HepG2 (cell line): ENCODE data around the gene RPS6KA5. TPM values are rescaled to one million over a fixed set of nuclear protein-coding genes. Genes with fewer than 3 reads are reported as not detected.

ENCODE experiments used
- ATAC-seq: fragments of 200-7000 bp; cut with Tn5 transposase; 3 replicates; pipeline ENCODE4 v1.9.1; 2020; ENCODE audit warnings: mild to moderate bottlenecking, moderate library complexity
- BruUV-seq: library from RNA; stranded (reverse); fragments of 400-500 nt; replicated peaks from 2 replicates; lab custom pipeline; 2021; lab: Mats Ljungman, UMichigan
- CTCF ChIA-PET: fragments of 300-600 bp; formaldehyde crosslinking; extraction: SDS; loops from one replicate; lab custom pipeline; 2021; ENCODE audit warnings: low total read pairs, inconsistent platforms, low intra/inter-chr PET ratio; lab: Yijun Ruan, JAX
- POLR2A ChIA-PET: fragments of 350-600 bp; sonication (Branson Sonifier 250); formaldehyde crosslinking; loops from one replicate; lab custom pipeline; 2020; ENCODE audit warnings: antibody characterized with exemption, inconsistent platforms; lab: Yijun Ruan, JAX
- DNase-seq: peaks from one replicate; pipeline ENCODE4 v3.0.0-alpha.2; 2015; ENCODE audit warnings: low spot score
- FAIRE-seq: peaks from 3 replicates; lab custom pipeline; 2011; peaks lifted over from hg19 to GRCh38; lab: Jason Lieb, UNC
- H2AFZ ChIP-seq: one replicate; pipeline ENCODE4 v1.6.1; 2011; ENCODE audit warnings: low read length, inconsistent platforms
- H3K27ac ChIP-seq: fragments of 300-600 bp; 3 replicates; pipeline ENCODE4 v1.8.0; 2011; ENCODE audit warnings: mixed run types, mild to moderate bottlenecking, mixed read lengths, low read length, inconsistent platforms; ENCODE audit not compliant: insufficient read depth; ENCODE audit errors: extremely low read length
- H3K27me3 ChIP-seq, 2 experiments: fragments of 200-600 bp in 1 of 2; 2 replicates in 1 of 2; 3 replicates in 1 of 2; pipeline versions ENCODE4 v1.6.0 to v1.8.0; 2011; ENCODE audit warnings: low read length in 2 of 2, mild to moderate bottlenecking in 2 of 2, moderate library complexity in 2 of 2, inconsistent platforms in 1 of 2; ENCODE audit not compliant: insufficient read depth in 2 of 2, control insufficient read depth in 1 of 2
- H3K36me3 ChIP-seq, 2 experiments: fragments of 200-600 bp in 1 of 2; replicated peaks in 1 of 2; 2 replicates in 1 of 2; 3 replicates in 1 of 2; pipeline versions ENCODE4 v1.5.1 to v1.8.0; 2011; ENCODE audit warnings: low read length in 2 of 2, inconsistent platforms in 1 of 2; ENCODE audit not compliant: insufficient read depth in 2 of 2, control insufficient read depth in 1 of 2
- H3K4me1 ChIP-seq: 2 replicates; pipeline ENCODE4 v1.5.1; 2012; ENCODE audit warnings: low read length, inconsistent platforms; ENCODE audit not compliant: insufficient read depth
- H3K4me2 ChIP-seq: 2 replicates; pipeline ENCODE4 v1.6.0; 2011; ENCODE audit warnings: low read depth, low read length, inconsistent platforms
- H3K4me3 ChIP-seq, 3 experiments: fragments of 200-600 bp in 1 of 3; sonication (generic), shearing (Covaris generic) in 1 of 3; replicated peaks in 1 of 3; 2 replicates each; pipeline ENCODE4 v1.5.1; 2011 to 2016; ENCODE audit warnings: low read length in 3 of 3, inconsistent platforms in 2 of 3, low read depth in 2 of 3, mild to moderate bottlenecking in 2 of 3, control low read depth in 1 of 3, mixed read lengths in 1 of 3; ENCODE audit not compliant: insufficient read depth in 1 of 3
- H3K79me2 ChIP-seq: one replicate; pipeline ENCODE4 v1.6.1; 2011; ENCODE audit warnings: low read length, inconsistent platforms; ENCODE audit not compliant: insufficient read depth
- H3K9ac ChIP-seq: 2 replicates; pipeline ENCODE4 v1.6.0; 2011; ENCODE audit warnings: mild to moderate bottlenecking, low read depth, low read length, inconsistent platforms; ENCODE audit not compliant: insufficient read depth
- H3K9me3 ChIP-seq: 2 replicates; pipeline ENCODE4 v1.5.1; 2012; ENCODE audit warnings: mild to moderate bottlenecking, low read length
- H4K20me1 ChIP-seq: 2 replicates; pipeline ENCODE4 v1.6.0; 2011; ENCODE audit warnings: inconsistent platforms, mild to moderate bottlenecking, low read length, moderate library complexity; ENCODE audit not compliant: insufficient read depth
- CEBPG ChIP-seq: IDR thresholded peaks from 2 replicates; pipeline ENCODE4 v1.6.1; 2016
- ELF3 ChIP-seq: IDR thresholded peaks from 2 replicates; pipeline ENCODE4 v1.6.1; 2016; ENCODE audit warnings: missing genetic modification reagents, missing compliant biosample characterization
- FIP1L1 ChIP-seq: fragments of 200-400 bp; formaldehyde crosslinking; IDR thresholded peaks from 2 replicates; pipeline ENCODE4 v1.6.1; 2018; ENCODE audit warnings: low read depth, mild to moderate bottlenecking, low read length, moderate library complexity, borderline replicate concordance; ENCODE audit not compliant: insufficient read depth
- HNRNPLL ChIP-seq: fragments of 200-400 bp; formaldehyde crosslinking; IDR thresholded peaks from 2 replicates; pipeline ENCODE4 v1.6.1; 2017; ENCODE audit warnings: mild to moderate bottlenecking, low read depth, low read length; ENCODE audit not compliant: poor library complexity, severe bottlenecking
- MED1 ChIP-seq: sonication (generic); formaldehyde crosslinking; IDR thresholded peaks from 2 replicates; pipeline ENCODE4 v1.4.0; 2020; ENCODE audit warnings: missing genetic modification reagents
- PLRG1 ChIP-seq: fragments of 450-650 bp; conservative IDR thresholded peaks from 2 replicates; pipeline ENCODE4 v1.6.1; 2016
- PRPF4 ChIP-seq: fragments of 200-400 bp; formaldehyde crosslinking; IDR thresholded peaks from 2 replicates; pipeline ENCODE4 v1.6.1; 2016; ENCODE audit warnings: low read length, low read depth; ENCODE audit not compliant: poor library complexity, severe bottlenecking
- REL ChIP-seq: sonication (generic); formaldehyde crosslinking; conservative IDR thresholded peaks from 2 replicates; pipeline ENCODE4 v1.8.0; 2022; ENCODE audit warnings: mild to moderate bottlenecking, missing genetic modification reagents, moderate library complexity
- SMAD3 ChIP-seq: sonication (generic); formaldehyde crosslinking; IDR thresholded peaks from 2 replicates; pipeline ENCODE4 v1.4.0; 2020; ENCODE audit warnings: missing genetic modification reagents
- TARDBP ChIP-seq: sonication (generic); formaldehyde crosslinking; IDR thresholded peaks from 2 replicates; pipeline ENCODE4 v1.8.0; 2022; ENCODE audit warnings: mild to moderate bottlenecking, missing genetic modification reagents
- TOE1 ChIP-seq: sonication (generic); formaldehyde crosslinking; IDR thresholded peaks from 2 replicates; pipeline ENCODE4 v1.4.0; 2020; ENCODE audit warnings: mild to moderate bottlenecking, missing genetic modification reagents
- ZFX ChIP-seq: sonication (generic); formaldehyde crosslinking; IDR thresholded peaks from 2 replicates; pipeline ENCODE4 v1.4.0; 2020; ENCODE audit warnings: mild to moderate bottlenecking, low read depth, missing genetic modification reagents, moderate library complexity
- ZIK1 ChIP-seq: sonication (generic); formaldehyde crosslinking; IDR thresholded peaks from 2 replicates; pipeline ENCODE4 v1.5.0; 2020; ENCODE audit warnings: mild to moderate bottlenecking, low read depth, missing genetic modification reagents, borderline replicate concordance
- ZNF496 ChIP-seq: sonication (generic); formaldehyde crosslinking; IDR thresholded peaks from 2 replicates; pipeline ENCODE4 v1.8.1; 2023; ENCODE audit warnings: mild to moderate bottlenecking, moderate library complexity, missing genetic modification reagents; ENCODE audit not compliant: insufficient replicate concordance
- ZNF629 ChIP-seq: sonication (generic); formaldehyde crosslinking; conservative IDR thresholded peaks from 2 replicates; pipeline ENCODE4 v1.5.0; 2020; ENCODE audit warnings: missing genetic modification reagents
- ZNF790 ChIP-seq: sonication (generic); formaldehyde crosslinking; IDR thresholded peaks from 2 replicates; pipeline ENCODE4 v1.8.0; 2022; ENCODE audit warnings: missing genetic modification reagents, mild to moderate bottlenecking, borderline replicate concordance
- ZNF891 ChIP-seq: sonication (generic); formaldehyde crosslinking; IDR thresholded peaks from 2 replicates; pipeline ENCODE4 v1.5.0; 2020; ENCODE audit warnings: mild to moderate bottlenecking, missing genetic modification reagents
- WGBS: methylation state at CpG from one replicate; pipeline ENCODE4 v1.1.6; 2017; ENCODE audit warnings: low lambda C conversion rate; 5-methylcytosine and 5-hydroxymethylcytosine counted together
- in situ Hi-C: cut with HindIII; loops from 2 replicates; pipeline ENCODE4 v1.10.0; 2017; ENCODE audit warnings: low pct_unique_long_range_greater_than_20kb; ENCODE audit not compliant: extremely low pct_ligation_motif_present
- intact Hi-C: fragments of 100-400 bp; cut with micrococcal nuclease; formaldehyde crosslinking; loops from one replicate; pipeline ENCODE4 v1.10.0; 2022; ENCODE audit not compliant: unreplicated experiment
- polyA plus RNA-seq, 8 experiments: library from polyadenylated mRNA; depleted of rRNA in 3 of 8; stranded (reverse) in 7 of 8; unstranded in 1 of 8; fragments of >200 nt; fragmentation: Illumina TruSeq in 4 of 8; extraction: Trizol in 4 of 8; gene quantifications; 2 replicates each; pipeline versions ENCODE4 v1.2.1 to v1.2.3, GENCODE V29; 2011 to 2016; ENCODE audit warnings: low read depth in 4 of 8, missing spikeins in 1 of 8, mixed read lengths in 1 of 8; ENCODE audit not compliant: insufficient read depth in 1 of 8
- total RNA-seq, 5 experiments: library from RNA; depleted of rRNA; stranded (reverse); fragments of >200 nt; fragmentation: Illumina TruSeq; extraction: Trizol; gene quantifications; 2 replicates each; pipeline ENCODE4 v1.2.3, GENCODE V29; 2016; ENCODE audit warnings: low read depth in 1 of 5
- TF ChIP-seq, protein P1 (sequence below): sonication (generic); formaldehyde crosslinking; IDR thresholded peaks from 2 replicates; pipeline ENCODE4 v1.4.0; 2020; ENCODE audit warnings: missing genetic modification reagents
- TF ChIP-seq, protein P2 (sequence below): sonication (generic); formaldehyde crosslinking; IDR thresholded peaks from 2 replicates; pipeline ENCODE4 v1.5.0; 2020; ENCODE audit warnings: mild to moderate bottlenecking, missing genetic modification reagents
- TF ChIP-seq, protein P3 (sequence below): sonication (generic); formaldehyde crosslinking; conservative IDR thresholded peaks from 2 replicates; pipeline ENCODE4 v1.4.0; 2020; ENCODE audit warnings: missing genetic modification reagents

The RPS6KA5 gene
- total and polyA plus RNA-seq, 2 of the 13 experiments (the other 11 are each of a cell fraction or from before 2014, with no cell fraction given), result 0.50 to 0.58 TPM

- TF ChIP-seq ZNF496 (CRISPR knock-in tag), result no peak
- no peak for TF ChIP-seq ZIK1 (CRISPR knock-in tag)
- no peak for TF ChIP-seq ZNF790 (CRISPR knock-in tag)
These were observed 239.5 kb downstream of the RPS6KA5 start (continued) for GRCh38 chr14:90820958-90821357.

DNA sequence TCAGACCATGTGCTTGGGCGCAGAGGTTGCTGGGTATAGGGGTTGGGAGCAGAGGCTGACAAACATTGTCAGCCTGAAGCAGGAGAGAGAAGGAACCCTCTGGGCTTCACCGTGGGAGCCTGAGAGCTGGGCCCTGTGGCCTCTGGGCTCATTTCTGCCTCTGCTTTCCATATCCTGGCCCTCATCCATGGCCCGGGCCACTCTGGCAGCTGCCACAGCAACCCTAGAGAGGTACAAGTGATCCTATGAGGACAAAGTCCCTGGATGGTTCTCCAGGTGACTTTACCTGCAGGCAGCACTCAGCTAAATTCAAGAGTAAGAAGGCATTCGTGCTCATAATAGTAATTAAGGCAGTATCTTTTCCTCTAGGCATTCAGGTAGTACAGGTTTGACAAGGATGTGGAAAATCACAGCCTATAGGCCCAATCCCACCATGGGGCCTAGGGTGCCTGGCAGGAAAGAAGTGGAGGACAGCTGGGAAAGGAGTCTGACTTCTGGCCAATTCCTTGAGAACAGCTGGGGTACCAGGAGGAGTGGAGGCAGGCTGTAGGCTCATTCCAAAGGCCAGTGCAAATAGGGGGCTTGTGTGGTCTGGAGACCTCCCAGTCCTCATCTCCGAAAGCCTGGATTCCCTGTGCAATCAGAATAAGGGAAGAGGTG is 240.6 kb downstream of the RPS6KA5 start:
- no TSS peak for BruUV-seq
- WGBS, result 64% methylated on average over 3 of the region's 5 CpGs
- no peak overlapping the region for H3K4me3 ChIP-seq
- TF ChIP-seq ZNF891 (no peak), ELF3 (CRISPR knock-in tag) (no peak), ZFX (no peak), MED1 (CRISPR knock-in tag) (no peak), REL (no peak), FIP1L1 (no peak), ZNF629 (CRISPR knock-in tag) (no peak), TOE1 (CRISPR knock-in tag) (no peak), PLRG1 (no peak), TARDBP (no peak), SMAD3 (CRISPR knock-in tag) (no peak), CEBPG (CRISPR knock-in tag) (no peak), HNRNPLL (no peak), PRPF4 (no peak)
- TF ChIP-seq, protein P1, sequence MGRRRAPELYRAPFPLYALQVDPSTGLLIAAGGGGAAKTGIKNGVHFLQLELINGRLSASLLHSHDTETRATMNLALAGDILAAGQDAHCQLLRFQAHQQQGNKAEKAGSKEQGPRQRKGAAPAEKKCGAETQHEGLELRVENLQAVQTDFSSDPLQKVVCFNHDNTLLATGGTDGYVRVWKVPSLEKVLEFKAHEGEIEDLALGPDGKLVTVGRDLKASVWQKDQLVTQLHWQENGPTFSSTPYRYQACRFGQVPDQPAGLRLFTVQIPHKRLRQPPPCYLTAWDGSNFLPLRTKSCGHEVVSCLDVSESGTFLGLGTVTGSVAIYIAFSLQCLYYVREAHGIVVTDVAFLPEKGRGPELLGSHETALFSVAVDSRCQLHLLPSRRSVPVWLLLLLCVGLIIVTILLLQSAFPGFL, result no peak
- TF ChIP-seq, protein P2, sequence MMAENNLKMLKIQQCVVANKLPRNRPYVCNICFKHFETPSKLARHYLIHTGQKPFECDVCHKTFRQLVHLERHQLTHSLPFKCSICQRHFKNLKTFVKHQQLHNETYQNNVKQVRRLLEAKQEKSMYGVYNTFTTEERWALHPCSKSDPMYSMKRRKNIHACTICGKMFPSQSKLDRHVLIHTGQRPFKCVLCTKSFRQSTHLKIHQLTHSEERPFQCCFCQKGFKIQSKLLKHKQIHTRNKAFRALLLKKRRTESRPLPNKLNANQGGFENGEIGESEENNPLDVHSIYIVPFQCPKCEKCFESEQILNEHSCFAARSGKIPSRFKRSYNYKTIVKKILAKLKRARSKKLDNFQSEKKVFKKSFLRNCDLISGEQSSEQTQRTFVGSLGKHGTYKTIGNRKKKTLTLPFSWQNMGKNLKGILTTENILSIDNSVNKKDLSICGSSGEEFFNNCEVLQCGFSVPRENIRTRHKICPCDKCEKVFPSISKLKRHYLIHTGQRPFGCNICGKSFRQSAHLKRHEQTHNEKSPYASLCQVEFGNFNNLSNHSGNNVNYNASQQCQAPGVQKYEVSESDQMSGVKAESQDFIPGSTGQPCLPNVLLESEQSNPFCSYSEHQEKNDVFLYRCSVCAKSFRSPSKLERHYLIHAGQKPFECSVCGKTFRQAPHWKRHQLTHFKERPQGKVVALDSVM (CRISPR knock-in tag), result no peak
- TF ChIP-seq, protein P3, sequence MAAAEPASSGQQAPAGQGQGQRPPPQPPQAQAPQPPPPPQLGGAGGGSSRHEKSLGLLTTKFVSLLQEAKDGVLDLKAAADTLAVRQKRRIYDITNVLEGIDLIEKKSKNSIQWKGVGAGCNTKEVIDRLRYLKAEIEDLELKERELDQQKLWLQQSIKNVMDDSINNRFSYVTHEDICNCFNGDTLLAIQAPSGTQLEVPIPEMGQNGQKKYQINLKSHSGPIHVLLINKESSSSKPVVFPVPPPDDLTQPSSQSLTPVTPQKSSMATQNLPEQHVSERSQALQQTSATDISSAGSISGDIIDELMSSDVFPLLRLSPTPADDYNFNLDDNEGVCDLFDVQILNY (CRISPR knock-in tag), result no peak

More for the DNA sequence above, 240.6 kb downstream of the RPS6KA5 start:
- Histone ChIP-seq H3K9ac (no peak overlapping the region), H3K27me3 (peaks cover 0 to 9% of the 10 kb centered on the region in 2 experiments; a peak in 4 of 5 replicates), H3K27ac (no peak overlapping the region), H3K9me3 (peaks cover 10% of the 10 kb centered on the region; the same call in 1 of the 2 replicates), H3K4me1 (peaks cover 20% of the 10 kb centered on the region), H3K4me2 (no peak overlapping the region), H3K36me3 (no peaks in the 10 kb centered on the region), H4K20me1 (no peaks in the 10 kb centered on the region), H3K79me2 (no peaks in the 10 kb centered on the region), H2AFZ (no peak overlapping the region)
- DNase-seq (no peak), ATAC-seq (no peak), FAIRE-seq (no peak)
- in situ Hi-C loops (no loop called here), intact Hi-C loops (no loop called here)
- POLR2A ChIA-PET, result no interaction called here
- CTCF ChIA-PET, result no interaction called here
